H9 (cell line): Measurements from ENCODE around the gene OTULIN. TPM values are rescaled to one million over a fixed set of nuclear protein-coding genes. Genes with fewer than 3 reads are reported as not detected.

Source experiments
- DNase-seq: peaks from one replicate; pipeline ENCODE4 v3.0.0-alpha.2; 2017
- H2AFZ ChIP-seq: one replicate; pipeline ENCODE4 v1.6.1; 2013; ENCODE audit warnings: mild to moderate bottlenecking, low read length, control low read depth, moderate library complexity
- H2AK5ac ChIP-seq: 2 replicates; pipeline ENCODE4 v1.6.1; 2013; ENCODE audit warnings: low read length, control low read depth, mixed read lengths; ENCODE audit not compliant: insufficient read length
- H2BK120ac ChIP-seq: one replicate; pipeline ENCODE4 v1.6.1; 2013; ENCODE audit warnings: low read depth, mild to moderate bottlenecking, low read length, control low read depth, inconsistent platforms; ENCODE audit not compliant: poor library complexity, severe bottlenecking
- H2BK12ac ChIP-seq: 2 replicates; pipeline ENCODE4 v1.6.1; 2013; ENCODE audit warnings: low read length, control low read depth, mixed read lengths, low read depth; ENCODE audit not compliant: insufficient read length
- H2BK15ac ChIP-seq: 2 replicates; pipeline ENCODE4 v1.6.1; 2013; ENCODE audit warnings: low read depth, low read length, control low read depth
- H2BK20ac ChIP-seq: one replicate; pipeline ENCODE4 v1.6.1; 2013; ENCODE audit warnings: low read depth, mild to moderate bottlenecking, low read length, control low read depth, inconsistent platforms; ENCODE audit not compliant: poor library complexity, severe bottlenecking
- H2BK5ac ChIP-seq: 2 replicates; pipeline ENCODE4 v1.6.1; 2013; ENCODE audit warnings: low read length, control low read depth, mixed read lengths; ENCODE audit not compliant: insufficient read length
- H3K14ac ChIP-seq: 2 replicates; pipeline ENCODE4 v1.6.1; 2013; ENCODE audit warnings: low read length, control low read depth; ENCODE audit not compliant: insufficient read depth
- H3K18ac ChIP-seq: 2 replicates; pipeline ENCODE4 v1.6.1; 2013; ENCODE audit warnings: low read depth, mild to moderate bottlenecking, mixed read lengths, low read length, control low read depth; ENCODE audit not compliant: insufficient read length
- H3K23ac ChIP-seq: 2 replicates; pipeline ENCODE4 v1.6.1; 2013; ENCODE audit warnings: low read length, control low read depth, mixed read lengths, low read depth; ENCODE audit not compliant: insufficient read length
- H3K23me2 ChIP-seq: 2 replicates; pipeline ENCODE4 v1.6.1; 2013; ENCODE audit warnings: low read depth, mild to moderate bottlenecking, mixed read lengths, low read length, control low read depth; ENCODE audit not compliant: insufficient read length, poor library complexity, severe bottlenecking
- H3K27ac ChIP-seq: 2 replicates; pipeline ENCODE4 v1.5.1; 2013; ENCODE audit warnings: low read length, control low read depth, mixed read lengths, low read depth; ENCODE audit not compliant: insufficient read length
- H3K27me3 ChIP-seq: 2 replicates; pipeline ENCODE4 v1.6.1; 2013; ENCODE audit warnings: low read length, control low read depth, inconsistent platforms; ENCODE audit not compliant: insufficient read depth
- H3K4ac ChIP-seq: 2 replicates; pipeline ENCODE4 v1.6.1; 2013; ENCODE audit warnings: low read depth, mild to moderate bottlenecking, control low read depth, inconsistent platforms, low read length, moderate library complexity
- H3K4me1 ChIP-seq: 2 replicates; pipeline ENCODE4 v1.6.1; 2013; ENCODE audit warnings: low read length, control low read depth, inconsistent platforms; ENCODE audit not compliant: insufficient read depth
- H3K4me2 ChIP-seq: 2 replicates; pipeline ENCODE4 v1.6.1; 2013; ENCODE audit warnings: low read length, control low read depth, mixed read lengths; ENCODE audit not compliant: insufficient read length, insufficient read depth
- H3K56ac ChIP-seq: 2 replicates; pipeline ENCODE4 v1.6.1; 2013; ENCODE audit warnings: low read depth, mild to moderate bottlenecking, mixed read lengths, low read length, control low read depth; ENCODE audit not compliant: insufficient read length
- H3K79me1 ChIP-seq: 2 replicates; pipeline ENCODE4 v1.6.1; 2013; ENCODE audit warnings: low read depth, mild to moderate bottlenecking, moderate library complexity, low read length, control low read depth, inconsistent platforms; ENCODE audit not compliant: insufficient read depth, poor library complexity, severe bottlenecking
- H3K79me2 ChIP-seq: 2 replicates; pipeline ENCODE4 v1.6.1; 2013; ENCODE audit warnings: low read length, control low read depth, inconsistent platforms; ENCODE audit not compliant: insufficient read depth
- H3K9ac ChIP-seq: 2 replicates; pipeline ENCODE4 v1.6.1; 2013; ENCODE audit warnings: low read length, control low read depth, mixed read lengths; ENCODE audit not compliant: insufficient read length; ENCODE audit errors: extremely low read depth
- H3K9me3 ChIP-seq: one replicate; pipeline ENCODE4 v1.6.1; 2013; ENCODE audit warnings: low read depth, low read length, inconsistent platforms; ENCODE audit not compliant: control insufficient read depth
- H3T11ph ChIP-seq: one replicate; pipeline ENCODE4 v1.6.1; 2013; ENCODE audit warnings: mild to moderate bottlenecking, low read length, control low read depth, inconsistent platforms
- H4K20me1 ChIP-seq: one replicate; pipeline ENCODE4 v1.6.1; 2013; ENCODE audit not compliant: control insufficient read depth, insufficient read length, insufficient read depth
- H4K5ac ChIP-seq: 2 replicates; pipeline ENCODE4 v1.6.1; 2013; ENCODE audit warnings: low read depth, mild to moderate bottlenecking, mixed read lengths, low read length, control low read depth; ENCODE audit not compliant: insufficient read length
- H4K8ac ChIP-seq: replicated peaks from 2 replicates; pipeline ENCODE4 v1.6.1; 2013; ENCODE audit warnings: low read length, control low read depth, mixed read lengths, low read depth; ENCODE audit not compliant: insufficient read length
- H4K91ac ChIP-seq: 2 replicates; pipeline ENCODE4 v1.6.1; 2013; ENCODE audit warnings: low read depth, mild to moderate bottlenecking, moderate library complexity, mixed read lengths, low read length, control low read depth; ENCODE audit not compliant: insufficient read length
- H3K27ac Mint-ChIP-seq, 3 experiments: 2 replicates in 2 of 3; 3 replicates in 1 of 3; pipeline ENCODE4 v1.8.0; 2020 to 2021; ENCODE audit warnings: mixed read lengths in 3 of 3, mild to moderate bottlenecking in 1 of 3, moderate library complexity in 1 of 3
- H3K27me3 Mint-ChIP-seq: 2 replicates; pipeline ENCODE4 v1.8.0; 2021; ENCODE audit warnings: low read depth, mild to moderate bottlenecking, moderate library complexity, mixed read lengths
- H3K36me3 Mint-ChIP-seq, 3 experiments: 2 replicates in 2 of 3; 3 replicates in 1 of 3; pipeline ENCODE4 v1.8.0; 2020 to 2021; ENCODE audit warnings: low read depth in 3 of 3, mixed read lengths in 3 of 3; ENCODE audit not compliant: insufficient read depth in 1 of 3
- H3K4me1 Mint-ChIP-seq, 2 experiments: 2 replicates each; pipeline ENCODE4 v1.8.0; 2020; ENCODE audit warnings: mixed read lengths in 2 of 2
- H3K4me3 Mint-ChIP-seq, 2 experiments: 2 replicates in 1 of 2; 3 replicates in 1 of 2; pipeline ENCODE4 v1.8.0; 2020 to 2021; ENCODE audit warnings: mild to moderate bottlenecking in 2 of 2, mixed read lengths in 2 of 2, moderate library complexity in 1 of 2
- H3K9me3 Mint-ChIP-seq, 2 experiments: 2 replicates in 1 of 2; 3 replicates in 1 of 2; pipeline ENCODE4 v1.8.0; 2020; ENCODE audit warnings: mild to moderate bottlenecking in 2 of 2, mixed read lengths in 2 of 2, moderate library complexity in 1 of 2
- CTCF ChIP-seq: fragments of 200-600 bp; sonication (generic); conservative IDR thresholded peaks from 3 replicates; pipeline ENCODE4 v1.8.0; 2021; ENCODE audit warnings: antibody characterized with exemption, mild to moderate bottlenecking
- WGBS: extraction: QIAGEN DNeasy Blood & Tissue Kit; methylation state at CpG from one replicate; pipeline ENCODE4 v1.1.7; 2013; ENCODE audit warnings: missing lambda C conversion rate, low lambda C conversion rate, mixed read lengths; ENCODE audit not compliant: insufficient read length; ENCODE audit errors: extremely low coverage; 5-methylcytosine and 5-hydroxymethylcytosine counted together
- total RNA-seq: library from RNA; stranded (reverse); gene quantifications from 2 replicates; pipeline ENCODE4 v1.2.1, GENCODE V29; 2021

The OTULIN gene
- total RNA-seq, 1 experiment from 2014 or later = 35.8 TPM

DNA sequence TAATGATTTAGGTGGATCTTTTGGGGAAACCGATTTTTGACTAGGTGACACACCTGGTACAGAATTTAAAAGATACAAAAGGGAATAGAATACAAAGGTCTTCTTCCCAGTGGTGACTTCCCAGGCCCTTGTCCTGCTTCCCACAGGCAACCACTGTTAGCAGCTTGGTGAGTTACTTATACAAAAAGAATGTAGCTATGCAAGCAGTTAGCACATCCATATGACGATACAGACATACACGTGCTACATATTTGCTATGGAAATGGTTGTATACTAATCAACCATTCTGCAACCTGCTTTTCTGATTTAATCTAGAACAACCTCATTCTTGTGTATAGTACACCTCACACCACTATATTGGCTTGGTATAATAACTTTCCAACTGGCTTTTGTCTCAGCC, 51.0 kb downstream of the OTULIN start:
- Histone ChIP-seq H2AFZ (no peak overlapping the region), H3K18ac (no peak overlapping the region), H3K23me2 (no peaks in the 10 kb centered on the region), H2BK12ac (no peak overlapping the region), H3K27ac (no peak overlapping the region), H4K8ac (no peak overlapping the region), H3K56ac (no peak overlapping the region), H2BK20ac (no peak overlapping the region), H2BK120ac (no peak overlapping the region), H2BK5ac (no peak overlapping the region), H4K20me1 (no peaks in the 10 kb centered on the region), H3K14ac (no peak overlapping the region), H3K9ac (no peak overlapping the region), H2AK5ac (no peak overlapping the region), H4K5ac (no peak overlapping the region), H3K4me2 (no peak overlapping the region), H3K79me1 (no peaks in the 10 kb centered on the region), H3K23ac (no peak overlapping the region), H3T11ph (no peak overlapping the region), H3K4me1 (no peaks in the 10 kb centered on the region), H4K91ac (no peak overlapping the region), H3K79me2 (no peaks in the 10 kb centered on the region), H2BK15ac (no peak overlapping the region), H3K27me3 (no peaks in the 10 kb centered on the region), H3K4ac (no peak overlapping the region), H3K9me3 (no peaks in the 10 kb centered on the region)
- Mint-ChIP-seq H3K4me3 (no peak overlapping the region), H3K27ac (no peak overlapping the region), H3K4me1 (no peaks in the 10 kb centered on the region), H3K9me3 (peaks cover 7 to 35% of the 10 kb centered on the region in 2 experiments), H3K36me3 (peaks cover 26 to 66% (median 49%) of the 10 kb centered on the region in 3 experiments; a peak in 6 of 7 replicates), H3K27me3 (no peaks in the 10 kb centered on the region)
- no CpG with 5 or more reads among the region's 3 CpGs for WGBS
- no peak for TF ChIP-seq CTCF
- DNase-seq = no peak
